ENCODE data around the gene SMURF1.
A peak's percentile ranks its signal among the peaks of the same experiment; 100 is the strongest.
"Not testable (repeated sequence)": the region's sequence is repeated elsewhere in the genome, so short reads cannot be mapped to it uniquely, and the experiment has no call there.

The SMURF1 gene

GRCh38 chr7:99046722-99047121 lies 97.2 kb downstream of the SMURF1 start:
- no peak for DNase-seq

- not testable (repeated sequence) for DNase-seq
These were observed 97.6 kb downstream of the SMURF1 start for GRCh38 chr7:99046262-99046661.

- DNase-seq: not testable (repeated sequence)
These were observed 99.0 kb downstream of the SMURF1 start for GRCh38 chr7:99044858-99045257.

- DNase-seq: no peak
These were observed 101.0 kb downstream of the SMURF1 start for GRCh38 chr7:99042957-99043356.

- DNase-seq: no peak
These were observed 102.4 kb downstream of the SMURF1 start for GRCh38 chr7:99041526-99041925.

GRCh38 chr7:99040104-99040958 lies 103.6 kb downstream of the SMURF1 start:
- peak; percentile 73 for DNase-seq

- DNase-seq: no peak
These were observed 104.5 kb downstream of the SMURF1 start for GRCh38 chr7:99039384-99039891.

GRCh38 chr7:99038086-99038855 lies 105.6 kb downstream of the SMURF1 start:
- no peak for DNase-seq

GRCh38 chr7:99037327-99037940 lies 106.5 kb downstream of the SMURF1 start:
- no peak for DNase-seq

- DNase-seq: no peak
These were observed 107.3 kb downstream of the SMURF1 start for GRCh38 chr7:99036546-99037111.

GRCh38 chr7:99035723-99036545 lies 108.0 kb downstream of the SMURF1 start:
- DNase-seq: no peak

GRCh38 chr7:99034932-99035722 lies 108.8 kb downstream of the SMURF1 start:
- DNase-seq: no peak

GRCh38 chr7:99033765-99034164 lies 110.1 kb downstream of the SMURF1 start:
- DNase-seq: no peak

GRCh38 chr7:99032928-99033327 lies 111.0 kb downstream of the SMURF1 start:
- no peak for DNase-seq

GRCh38 chr7:99031496-99031895 lies 112.4 kb downstream of the SMURF1 start:
- DNase-seq: no peak

GRCh38 chr7:99030951-99031350 lies 113.0 kb downstream of the SMURF1 start:
- DNase-seq: no peak

- DNase-seq: no peak
These were observed 113.5 kb downstream of the SMURF1 start for GRCh38 chr7:99030457-99030856.

- DNase-seq: no peak
These were observed 114.2 kb downstream of the SMURF1 start for GRCh38 chr7:99029466-99030435.

- no peak for DNase-seq
These were observed 115.5 kb downstream of the SMURF1 start for GRCh38 chr7:99028261-99028973.
